BJ (cell line): ENCODE results near the gene MMP2. TPM values are rescaled to one million over a fixed set of nuclear protein-coding genes. Genes with fewer than 3 reads are reported as not detected.

Source experiments
- CTCF ChIA-PET: fragments of 350-600 bp; formaldehyde crosslinking; extraction: SDS; loops from one replicate; lab custom pipeline; 2021; ENCODE audit warnings: antibody characterized with exemption, inconsistent platforms; lab: Yijun Ruan, JAX
- POLR2A ChIA-PET: fragments of 300-600 bp; sonication (Branson Sonifier 250); formaldehyde crosslinking; extraction: SDS; loops from one replicate; lab custom pipeline; 2021; ENCODE audit warnings: antibody characterized with exemption; lab: Charles Lee
- DNase-seq: peaks from one replicate; pipeline ENCODE4 v3.0.0-alpha.2; 2011; ENCODE audit warnings: low read depth
- H3K27me3 ChIP-seq: 2 replicates; pipeline ENCODE4 v1.6.0; 2011; ENCODE audit warnings: low read length; ENCODE audit not compliant: control insufficient read depth, insufficient read depth
- H3K36me3 ChIP-seq: 2 replicates; pipeline ENCODE4 v1.5.1; 2011; ENCODE audit warnings: low read length; ENCODE audit not compliant: control insufficient read depth, insufficient read depth
- H3K4me3 ChIP-seq: 2 replicates; pipeline ENCODE4 v1.5.1; 2011; ENCODE audit warnings: low read depth, mild to moderate bottlenecking, control low read depth, low read length
- CTCF ChIP-seq: IDR thresholded peaks from 2 replicates; pipeline ENCODE4 v1.5.1; 2011; ENCODE audit warnings: low read depth, mild to moderate bottlenecking, control low read depth, inconsistent platforms, low read length, moderate library complexity; ENCODE audit not compliant: insufficient read depth
- polyA plus RNA-seq: library from polyadenylated mRNA; depleted of rRNA; stranded (reverse); fragments of >200 nt; gene quantifications from 2 replicates; pipeline ENCODE4 v1.2.3, GENCODE V29; 2011

Gene MMP2
- polyA plus RNA-seq, 1 experiment = 1,609 TPM

- Histone ChIP-seq H3K4me3 (no peak overlapping the region), H3K36me3 (peaks cover 34% of the 10 kb centered on the region), H3K27me3 (no peaks in the 10 kb centered on the region)
- peak; percentile 98 for DNase-seq
- no peak for TF ChIP-seq CTCF
- ChIA-PET CTCF (interaction anchor here (0.9 to 5.1 kb wide), 4 partner anchors 15 to 44 kb away, joined by 3 to 30 read pairs (median 6); no protein-coding TSS in a partner anchor), POLR2A (interaction anchor here (0.5 to 0.9 kb wide), 3 partner anchors 9 to 21 kb away, joined by 3 read pairs; partner anchors contain the start of gene MMP2)
Observed at GRCh38 chr16:55499951-55500529, 21.0 kb downstream of the MMP2 start.

GRCh38 chr16:55500530-55501011, 21.6 kb downstream of the MMP2 start:
- CTCF ChIA-PET = interaction anchor here (0.9 to 5.1 kb wide), 5 partner anchors 13 to 44 kb away, joined by 3 to 30 read pairs (median 10); no protein-coding TSS in a partner anchor
- Histone ChIP-seq H3K4me3 (no peak overlapping the region), H3K27me3 (no peaks in the 10 kb centered on the region), H3K36me3 (peaks cover 40% of the 10 kb centered on the region)
- POLR2A ChIA-PET = interaction anchor here (0.5 to 0.9 kb wide), 3 partner anchors 10 to 22 kb away, joined by 3 read pairs; partner anchors contain the start of gene MMP2
- DNase-seq = no peak
- TF ChIP-seq CTCF = no peak

- H3K36me3 ChIP-seq = peaks cover 46% of the 10 kb centered on the region
- no peak for DNase-seq
- CTCF ChIA-PET = interaction anchor here (0.7 to 5.1 kb wide), 8 partner anchors 10 to 201 kb away, joined by 3 to 30 read pairs (median 6); no protein-coding TSS in a partner anchor
Observed at GRCh38 chr16:55501549-55502322, 22.7 kb downstream of the MMP2 start.

GRCh38 chr16:55502801-55503366, 23.9 kb downstream of the MMP2 start:
- POLR2A ChIA-PET = no interaction called here
- TF ChIP-seq CTCF = 0 out of 2 replicates have a peak, but pooled peaks have one; percentile 19
- H3K36me3 ChIP-seq = peaks cover 42% of the 10 kb centered on the region
- DNase-seq = no peak
- no peak overlapping the region for H3K4me3 ChIP-seq
- H3K27me3 ChIP-seq = no peaks in the 10 kb centered on the region
- CTCF ChIA-PET = interaction anchor here (0.6 to 5.1 kb wide), 7 partner anchors 11 to 713 kb away, joined by 3 to 30 read pairs (median 8); no protein-coding TSS in a partner anchor

More at GRCh38 chr16:55501549-55502322, 22.7 kb downstream of the MMP2 start:
- POLR2A ChIA-PET = interaction anchor here (0.8 kb wide), 1 partner anchor 1998 kb away, joined by 3 read pairs; no protein-coding TSS in a partner anchor
- TF ChIP-seq CTCF = peak; percentile 50
- H3K4me3 ChIP-seq = no peak overlapping the region
- no peaks in the 10 kb centered on the region for H3K27me3 ChIP-seq
